Panc1 (cell line): ENCODE measurements around the gene GJB2. TPM values are rescaled to one million over a fixed set of nuclear protein-coding genes. Genes with fewer than 3 reads are reported as not detected.

Experiments
- ATAC-seq: fragments of 200-7000 bp; cut with Tn5 transposase; 2 replicates; pipeline ENCODE4 v1.9.1; 2020; ENCODE audit warnings: mild to moderate bottlenecking, moderate library complexity
- BruUV-seq: library from RNA; stranded (reverse); fragments of 400-500 nt; replicated peaks from 2 replicates; lab custom pipeline; 2021; lab: Mats Ljungman, UMichigan
- CTCF ChIA-PET: fragments of 300-600 bp; sonication (Branson Sonifier 250); formaldehyde crosslinking; loops from one replicate; lab custom pipeline; 2022; ENCODE audit warnings: antibody characterized with exemption; lab: Charles Lee
- POLR2A ChIA-PET: fragments of 300-600 bp; sonication (Branson Sonifier 250); formaldehyde crosslinking; loops from one replicate; lab custom pipeline; 2022; ENCODE audit warnings: antibody characterized with exemption; lab: Charles Lee
- DNase-seq: peaks from one replicate; pipeline ENCODE4 v3.0.0-alpha.2; 2010; ENCODE audit warnings: low read depth, low spot score
- H3K27ac ChIP-seq: 2 replicates; pipeline ENCODE4 v1.5.1; 2011; ENCODE audit warnings: mild to moderate bottlenecking, low read length, inconsistent platforms
- H3K27me3 ChIP-seq: fragments of 200-500 bp; sonication (Bioruptor generic); 2 replicates; pipeline ENCODE4 v1.6.0; 2014; ENCODE audit warnings: low read length, inconsistent platforms; ENCODE audit not compliant: control insufficient read depth, insufficient read depth
- H3K36me3 ChIP-seq: fragments of 200-500 bp; sonication (Bioruptor generic); 2 replicates; pipeline ENCODE4 v1.5.1; 2014; ENCODE audit warnings: inconsistent platforms, mild to moderate bottlenecking, low read length, moderate library complexity; ENCODE audit not compliant: control insufficient read depth, insufficient read depth
- H3K4me1 ChIP-seq: 2 replicates; pipeline ENCODE4 v1.5.1; 2011; ENCODE audit warnings: inconsistent platforms, mild to moderate bottlenecking, low read length, moderate library complexity; ENCODE audit not compliant: control insufficient read depth, insufficient read depth
- H3K4me3 ChIP-seq, 2 experiments: 2 replicates each; pipeline ENCODE4 v1.5.1; 2011 to 2012; ENCODE audit warnings: low read depth in 2 of 2, low read length in 2 of 2, mild to moderate bottlenecking in 2 of 2, inconsistent platforms in 1 of 2, moderate library complexity in 1 of 2
- H3K9me3 ChIP-seq: fragments of 200-500 bp; sonication (Bioruptor generic); 2 replicates; pipeline ENCODE4 v1.5.1; 2014; ENCODE audit warnings: low read depth, mild to moderate bottlenecking, inconsistent platforms, low read length, moderate library complexity; ENCODE audit not compliant: control insufficient read depth, insufficient read depth
- CTCF ChIP-seq: fragments of 450-650 bp; IDR thresholded peaks from 2 replicates; pipeline ENCODE4 v1.5.1; 2017; ENCODE audit warnings: mild to moderate bottlenecking
- POLR2AphosphoS5 ChIP-seq: IDR thresholded peaks from 2 replicates; pipeline ENCODE4 v1.6.1; 2012; ENCODE audit warnings: mild to moderate bottlenecking, low read depth, low read length, moderate library complexity
- REST ChIP-seq, 2 experiments: IDR thresholded peaks; 2 replicates each; pipeline ENCODE4 v1.6.1; 2011 to 2012; ENCODE audit warnings: low read depth in 2 of 2, control low read depth in 1 of 2, low read length in 1 of 2, mild to moderate bottlenecking in 1 of 2, moderate library complexity in 1 of 2; ENCODE audit not compliant: insufficient read depth in 1 of 2
- SIN3A ChIP-seq: IDR thresholded peaks from 2 replicates; pipeline ENCODE4 v1.6.1; 2012; ENCODE audit warnings: low read depth, mild to moderate bottlenecking, low read length, moderate library complexity, borderline replicate concordance; ENCODE audit not compliant: insufficient read depth
- TCF7L2 ChIP-seq: IDR thresholded peaks from 2 replicates; pipeline ENCODE4 v1.6.1; 2011; ENCODE audit warnings: mild to moderate bottlenecking, low read depth, low read length, inconsistent platforms
- in situ Hi-C: cut with HindIII; loops from 2 replicates; pipeline ENCODE4 v1.10.0; 2016; ENCODE audit warnings: low sequenced_read_pairs, low pct_unique_long_range_greater_than_20kb
- intact Hi-C: fragments of 100-400 bp; cut with micrococcal nuclease; formaldehyde crosslinking; loops from one replicate; pipeline ENCODE4 v1.10.0; 2022; ENCODE audit not compliant: unreplicated experiment
- total RNA-seq: library from RNA; stranded (reverse); gene quantifications from one replicate; pipeline ENCODE4 v1.2.1, GENCODE V29; 2021; ENCODE audit not compliant: unreplicated experiment

The GJB2 gene
- total RNA-seq, 1 experiment from 2014 or later = 54.2 TPM

- Histone ChIP-seq H3K4me3 (no peak overlapping the region), H3K36me3 (no peaks in the 10 kb centered on the region), H3K9me3 (no peaks in the 10 kb centered on the region), H3K27me3 (no peaks in the 10 kb centered on the region), H3K4me1 (no peaks in the 10 kb centered on the region), H3K27ac (no peak overlapping the region)
- intact Hi-C loops = no loop called here
- ChIA-PET CTCF (no interaction called here), POLR2A (no interaction called here)
- no TSS peak for BruUV-seq
- ATAC-seq (no peak), DNase-seq (no peak)
- in situ Hi-C loops = no loop called here
- TF ChIP-seq POLR2AphosphoS5 = no peak
- TF ChIP-seq SIN3A = no peak
- no peak for TF ChIP-seq TCF7L2
- TF ChIP-seq CTCF = no peak
- no peak for TF ChIP-seq REST (IDR thresholded peaks at IDR 0.05; ENCODE audit: insufficient read depth in 1 of 2, low read depth in 2 of 2, low read length in 1 of 2)
Observed at GRCh38 chr13:20144141-20144850, 48.4 kb downstream of the GJB2 start.

GRCh38 chr13:20142927-20143480, 49.7 kb downstream of the GJB2 start:
- ChIA-PET POLR2A (no interaction called here), CTCF (no interaction called here)
- Histone ChIP-seq H3K27me3 (no peaks in the 10 kb centered on the region), H3K27ac (no peak overlapping the region), H3K9me3 (no peaks in the 10 kb centered on the region), H3K36me3 (no peaks in the 10 kb centered on the region), H3K4me1 (no peaks in the 10 kb centered on the region), H3K4me3 (no peak overlapping the region)
- no TSS peak for BruUV-seq
- no peak for TF ChIP-seq TCF7L2
- TF ChIP-seq SIN3A = no peak
- TF ChIP-seq CTCF = no peak
- no peak for TF ChIP-seq REST (IDR thresholded peaks at IDR 0.05; ENCODE audit: insufficient read depth in 1 of 2, low read depth in 2 of 2, low read length in 1 of 2)
- TF ChIP-seq POLR2AphosphoS5 = no peak
- ATAC-seq (no peak), DNase-seq (no peak)
- intact Hi-C loops = no loop called here
- in situ Hi-C loops = no loop called here
